ENCODE results near the gene FTCD. TPM values are rescaled to one million over a fixed set of nuclear protein-coding genes. Genes with fewer than 3 reads are reported as not detected.

FTCD gene
- total and polyA plus RNA-seq, 10 of the 15 experiments (the other 5 are each of a cell fraction or from before 2014, with no cell fraction given), result 0.27 to 0.28 TPM; not detected in 8

DNA sequence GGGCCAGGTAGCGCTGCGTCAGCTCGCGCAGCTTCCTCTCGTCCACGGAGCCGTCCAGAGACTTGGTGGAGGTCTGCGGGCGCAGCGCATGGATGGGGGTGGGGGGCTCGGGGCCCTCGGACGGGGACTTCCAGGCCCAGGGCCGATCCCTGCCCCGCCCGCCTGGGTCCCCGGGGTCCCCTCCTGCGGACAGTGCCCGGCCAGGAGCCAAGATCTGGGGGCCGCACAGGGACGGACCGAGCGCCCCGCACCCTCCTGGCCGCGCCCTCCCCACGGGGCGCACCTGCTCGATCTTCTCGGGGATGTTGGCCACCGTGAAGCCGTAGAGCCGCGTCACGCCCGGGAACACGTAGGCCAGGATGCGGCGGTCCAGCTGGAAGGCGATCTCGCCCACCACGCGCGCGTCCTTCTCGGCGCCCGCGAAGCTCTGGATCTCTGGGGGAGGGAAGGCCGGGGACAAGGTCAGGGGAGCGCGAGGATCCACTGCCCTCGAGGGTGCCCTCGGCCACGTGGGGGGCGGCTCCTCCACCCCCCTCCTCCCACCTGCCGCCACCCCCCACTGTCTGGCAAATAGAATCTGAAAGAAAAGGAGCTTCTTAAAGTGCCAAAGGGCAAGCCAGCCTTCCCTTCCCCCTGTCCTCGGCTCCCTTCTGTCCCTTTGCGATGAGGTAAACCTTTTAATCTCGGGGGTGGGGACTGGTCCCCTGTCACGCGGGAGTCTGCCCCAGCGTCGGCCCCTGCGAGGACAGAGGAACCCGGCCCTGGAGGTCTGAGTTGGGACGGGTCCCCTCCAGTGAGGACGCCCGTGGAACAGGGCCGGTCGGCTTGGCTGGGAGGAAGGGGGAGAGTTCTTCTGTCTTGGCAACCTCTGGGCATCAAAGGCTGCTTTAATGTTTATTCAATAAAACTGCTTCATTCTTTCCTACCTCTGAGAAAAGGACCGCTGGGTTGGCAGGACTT, 6.5 kb upstream of the FTCD start (continued):
- TF ChIP-seq, protein P1, sequence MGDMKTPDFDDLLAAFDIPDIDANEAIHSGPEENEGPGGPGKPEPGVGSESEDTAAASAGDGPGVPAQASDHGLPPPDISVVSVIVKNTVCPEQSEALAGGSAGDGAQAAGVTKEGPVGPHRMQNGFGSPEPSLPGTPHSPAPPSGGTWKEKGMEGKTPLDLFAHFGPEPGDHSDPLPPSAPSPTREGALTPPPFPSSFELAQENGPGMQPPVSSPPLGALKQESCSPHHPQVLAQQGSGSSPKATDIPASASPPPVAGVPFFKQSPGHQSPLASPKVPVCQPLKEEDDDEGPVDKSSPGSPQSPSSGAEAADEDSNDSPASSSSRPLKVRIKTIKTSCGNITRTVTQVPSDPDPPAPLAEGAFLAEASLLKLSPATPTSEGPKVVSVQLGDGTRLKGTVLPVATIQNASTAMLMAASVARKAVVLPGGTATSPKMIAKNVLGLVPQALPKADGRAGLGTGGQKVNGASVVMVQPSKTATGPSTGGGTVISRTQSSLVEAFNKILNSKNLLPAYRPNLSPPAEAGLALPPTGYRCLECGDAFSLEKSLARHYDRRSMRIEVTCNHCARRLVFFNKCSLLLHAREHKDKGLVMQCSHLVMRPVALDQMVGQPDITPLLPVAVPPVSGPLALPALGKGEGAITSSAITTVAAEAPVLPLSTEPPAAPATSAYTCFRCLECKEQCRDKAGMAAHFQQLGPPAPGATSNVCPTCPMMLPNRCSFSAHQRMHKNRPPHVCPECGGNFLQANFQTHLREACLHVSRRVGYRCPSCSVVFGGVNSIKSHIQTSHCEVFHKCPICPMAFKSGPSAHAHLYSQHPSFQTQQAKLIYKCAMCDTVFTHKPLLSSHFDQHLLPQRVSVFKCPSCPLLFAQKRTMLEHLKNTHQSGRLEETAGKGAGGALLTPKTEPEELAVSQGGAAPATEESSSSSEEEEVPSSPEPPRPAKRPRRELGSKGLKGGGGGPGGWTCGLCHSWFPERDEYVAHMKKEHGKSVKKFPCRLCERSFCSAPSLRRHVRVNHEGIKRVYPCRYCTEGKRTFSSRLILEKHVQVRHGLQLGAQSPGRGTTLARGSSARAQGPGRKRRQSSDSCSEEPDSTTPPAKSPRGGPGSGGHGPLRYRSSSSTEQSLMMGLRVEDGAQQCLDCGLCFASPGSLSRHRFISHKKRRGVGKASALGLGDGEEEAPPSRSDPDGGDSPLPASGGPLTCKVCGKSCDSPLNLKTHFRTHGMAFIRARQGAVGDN (IDR thresholded peaks at IDR 0.05), result no peak
- TF ChIP-seq, protein P2, sequence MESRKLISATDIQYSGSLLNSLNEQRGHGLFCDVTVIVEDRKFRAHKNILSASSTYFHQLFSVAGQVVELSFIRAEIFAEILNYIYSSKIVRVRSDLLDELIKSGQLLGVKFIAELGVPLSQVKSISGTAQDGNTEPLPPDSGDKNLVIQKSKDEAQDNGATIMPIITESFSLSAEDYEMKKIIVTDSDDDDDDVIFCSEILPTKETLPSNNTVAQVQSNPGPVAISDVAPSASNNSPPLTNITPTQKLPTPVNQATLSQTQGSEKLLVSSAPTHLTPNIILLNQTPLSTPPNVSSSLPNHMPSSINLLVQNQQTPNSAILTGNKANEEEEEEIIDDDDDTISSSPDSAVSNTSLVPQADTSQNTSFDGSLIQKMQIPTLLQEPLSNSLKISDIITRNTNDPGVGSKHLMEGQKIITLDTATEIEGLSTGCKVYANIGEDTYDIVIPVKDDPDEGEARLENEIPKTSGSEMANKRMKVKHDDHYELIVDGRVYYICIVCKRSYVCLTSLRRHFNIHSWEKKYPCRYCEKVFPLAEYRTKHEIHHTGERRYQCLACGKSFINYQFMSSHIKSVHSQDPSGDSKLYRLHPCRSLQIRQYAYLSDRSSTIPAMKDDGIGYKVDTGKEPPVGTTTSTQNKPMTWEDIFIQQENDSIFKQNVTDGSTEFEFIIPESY (IDR thresholded peaks at IDR 0.05), result no peak

DNA sequence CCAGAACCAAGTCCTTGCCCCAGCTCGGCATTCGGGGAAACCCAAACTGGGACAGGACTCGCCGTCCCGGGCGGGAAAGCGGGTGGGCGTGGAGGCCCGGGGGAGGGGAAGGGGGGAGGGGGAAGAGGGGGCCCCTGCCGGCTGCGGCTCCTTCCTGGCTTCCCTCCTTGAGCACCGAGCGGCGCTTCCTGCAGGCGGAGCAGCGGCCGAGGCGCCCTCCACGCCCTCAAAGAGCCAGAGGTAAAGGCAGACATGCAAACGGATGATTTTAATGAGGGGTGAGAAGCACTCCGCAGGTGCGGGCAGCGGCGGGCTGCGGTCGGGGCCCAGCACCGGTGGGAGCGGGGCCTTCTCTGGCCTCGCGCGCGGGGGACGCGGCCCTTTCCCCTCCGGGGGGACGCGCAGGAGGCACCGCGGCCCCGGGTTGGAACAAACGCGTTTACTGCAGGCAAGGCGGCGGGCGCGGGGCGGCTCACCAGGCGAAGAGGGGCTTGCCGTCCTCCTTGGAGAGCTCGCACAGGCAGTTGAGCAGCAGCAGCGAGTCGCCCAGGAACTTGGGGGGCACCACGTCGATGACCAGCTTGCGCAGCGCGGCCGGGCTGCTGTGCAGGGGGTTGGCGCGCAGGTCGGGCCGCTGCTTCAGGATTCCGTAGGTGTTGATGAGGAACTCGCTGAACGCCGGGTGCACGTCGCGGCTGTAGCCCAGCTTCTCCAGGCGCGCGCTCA, 5.7 kb upstream of the FTCD start:
- Histone ChIP-seq H3K36me3 (ENCODE audit: control insufficient read depth in 2 of 2, insufficient read depth in 2 of 2, low read length in 1 of 2) (no peaks in the 10 kb centered on the region), H3K27ac (ENCODE audit: control insufficient read depth, insufficient read depth) (no peak overlapping the region), H3K4me3 (no peak overlapping the region), H3K9me3 (replicated peaks; ENCODE audit: control insufficient read depth, insufficient read depth, low read length) (no peaks in the 10 kb centered on the region; the same call in 2 of the 3 replicates), H3K79me2 (ENCODE audit: control insufficient read depth, insufficient read depth, low read length) (no peaks in the 10 kb centered on the region), H2AFZ (ENCODE audit: control insufficient read depth, low read depth, low read length) (no peak overlapping the region), H3K4me2 (ENCODE audit: control insufficient read depth, insufficient read depth) (no peak overlapping the region), H4K20me1 (ENCODE audit: control insufficient read depth, insufficient read depth) (no peaks in the 10 kb centered on the region), H3K4me1 (ENCODE audit: control insufficient read depth, insufficient read depth, low read length) (no peaks in the 10 kb centered on the region), H3K27me3 (replicated peaks in 1 of 2; ENCODE audit: control insufficient read depth in 2 of 2, insufficient read depth in 2 of 2, low read length in 1 of 2) (no peaks in the 10 kb centered on the region), H3K9ac (ENCODE audit: control insufficient read depth, insufficient read depth, low read length) (no peak overlapping the region)
- RAD21 ChIA-PET (ENCODE audit: unreplicated experiment), result no interaction called here
- ATAC-seq, result no peak
- in situ Hi-C loops (cut with MboI) (no loop called here), intact Hi-C loops (cut with micrococcal nuclease; ENCODE audit: unreplicated experiment) (no loop called here)
- WGBS (ENCODE audit: insufficient coverage, insufficient replicate concordance, low lambda C conversion rate, missing lambda C conversion rate), result 97% methylated on average over 37 of the region's 72 CpGs
- SMC1A ChIA-PET (ENCODE audit: uncharacterized antibody, unreplicated experiment), result no interaction called here
- no peak for DNase-seq (ENCODE audit: low read depth, low spot score)
- no TSS peak for BruUV-seq (replicated peaks)
- no peak for FAIRE-seq
- POLR2A ChIA-PET, result no interaction called here
- CTCF ChIA-PET, result no interaction called here
- TF ChIP-seq ZNF384 (IDR thresholded peaks at IDR 0.05; ENCODE audit: borderline replicate concordance, low read depth, low read length) (no peak), GATAD2B (conservative IDR thresholded peaks at IDR 0.05; ENCODE audit: low read depth) (no peak), SP1 (IDR thresholded peaks at IDR 0.05; ENCODE audit: low read depth, low read length) (no peak), DPF2 (IDR thresholded peaks at IDR 0.05) (no peak)
- TF ChIP-seq, protein P3, sequence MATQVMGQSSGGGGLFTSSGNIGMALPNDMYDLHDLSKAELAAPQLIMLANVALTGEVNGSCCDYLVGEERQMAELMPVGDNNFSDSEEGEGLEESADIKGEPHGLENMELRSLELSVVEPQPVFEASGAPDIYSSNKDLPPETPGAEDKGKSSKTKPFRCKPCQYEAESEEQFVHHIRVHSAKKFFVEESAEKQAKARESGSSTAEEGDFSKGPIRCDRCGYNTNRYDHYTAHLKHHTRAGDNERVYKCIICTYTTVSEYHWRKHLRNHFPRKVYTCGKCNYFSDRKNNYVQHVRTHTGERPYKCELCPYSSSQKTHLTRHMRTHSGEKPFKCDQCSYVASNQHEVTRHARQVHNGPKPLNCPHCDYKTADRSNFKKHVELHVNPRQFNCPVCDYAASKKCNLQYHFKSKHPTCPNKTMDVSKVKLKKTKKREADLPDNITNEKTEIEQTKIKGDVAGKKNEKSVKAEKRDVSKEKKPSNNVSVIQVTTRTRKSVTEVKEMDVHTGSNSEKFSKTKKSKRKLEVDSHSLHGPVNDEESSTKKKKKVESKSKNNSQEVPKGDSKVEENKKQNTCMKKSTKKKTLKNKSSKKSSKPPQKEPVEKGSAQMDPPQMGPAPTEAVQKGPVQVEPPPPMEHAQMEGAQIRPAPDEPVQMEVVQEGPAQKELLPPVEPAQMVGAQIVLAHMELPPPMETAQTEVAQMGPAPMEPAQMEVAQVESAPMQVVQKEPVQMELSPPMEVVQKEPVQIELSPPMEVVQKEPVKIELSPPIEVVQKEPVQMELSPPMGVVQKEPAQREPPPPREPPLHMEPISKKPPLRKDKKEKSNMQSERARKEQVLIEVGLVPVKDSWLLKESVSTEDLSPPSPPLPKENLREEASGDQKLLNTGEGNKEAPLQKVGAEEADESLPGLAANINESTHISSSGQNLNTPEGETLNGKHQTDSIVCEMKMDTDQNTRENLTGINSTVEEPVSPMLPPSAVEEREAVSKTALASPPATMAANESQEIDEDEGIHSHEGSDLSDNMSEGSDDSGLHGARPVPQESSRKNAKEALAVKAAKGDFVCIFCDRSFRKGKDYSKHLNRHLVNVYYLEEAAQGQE (IDR thresholded peaks at IDR 0.05; ENCODE audit: low read depth, low read length), result no peak

Measured in GM12878 (cell line).